Stimulated activated memory B cell treated with anti-CD40 and anti-IgM and Interleukin-4, amounts not matched to agents 10 μg/mL and 1 μg/mL and 100 μg/mL, for 72 hours (primary cell): ENCODE measurements around the gene NRXN3.

ENCODE experiments used
- ATAC-seq: fragments of 150-1000 bp; cut with Tn5 transposase; 2 replicates; pipeline ENCODE4 v1.10.0; 2021
- H3K27ac Mint-ChIP-seq: one replicate; pipeline ENCODE4 v1.8.0; 2022; ENCODE audit warnings: mild to moderate bottlenecking, mixed read lengths
- H3K27me3 Mint-ChIP-seq: one replicate; pipeline ENCODE4 v1.8.0; 2022; ENCODE audit warnings: mixed read lengths
- H3K36me3 Mint-ChIP-seq: one replicate; pipeline ENCODE4 v1.8.0; 2022; ENCODE audit warnings: mixed read lengths
- H3K4me1 Mint-ChIP-seq: one replicate; pipeline ENCODE4 v1.8.0; 2022; ENCODE audit warnings: mixed read lengths
- H3K4me3 Mint-ChIP-seq: one replicate; pipeline ENCODE4 v1.8.0; 2022; ENCODE audit warnings: mild to moderate bottlenecking, moderate library complexity, mixed read lengths
- H3K9me3 Mint-ChIP-seq: one replicate; pipeline ENCODE4 v1.8.0; 2022; ENCODE audit warnings: mixed read lengths

The NRXN3 gene

DNA sequence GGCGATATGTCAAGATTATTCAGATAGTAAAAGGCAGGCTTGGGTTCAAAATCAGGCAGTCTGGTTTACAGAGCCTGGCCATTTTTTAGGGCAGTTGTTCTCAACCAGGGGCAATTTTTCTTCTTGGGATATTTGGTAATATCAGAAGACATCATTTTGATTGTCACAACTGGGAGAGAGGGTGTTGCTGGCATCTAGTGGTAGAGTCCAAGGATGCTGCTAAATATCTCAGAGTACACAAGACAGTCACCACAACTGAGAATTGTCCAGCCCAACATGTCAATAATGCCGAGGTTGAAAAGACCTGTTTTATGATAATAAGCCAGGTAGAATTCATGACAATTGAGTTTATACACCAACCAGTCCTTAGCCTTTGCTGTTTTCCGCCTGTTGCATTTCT, 733.9 kb downstream of the NRXN3 start:
- Mint-ChIP-seq H3K9me3 (peaks cover 7% of the 10 kb centered on the region), H3K27me3 (peaks cover 8% of the 10 kb centered on the region), H3K4me1 (no peaks in the 10 kb centered on the region), H3K36me3 (no peaks in the 10 kb centered on the region), H3K4me3 (no peak overlapping the region), H3K27ac (no peak overlapping the region)
- no peak for ATAC-seq

DNA sequence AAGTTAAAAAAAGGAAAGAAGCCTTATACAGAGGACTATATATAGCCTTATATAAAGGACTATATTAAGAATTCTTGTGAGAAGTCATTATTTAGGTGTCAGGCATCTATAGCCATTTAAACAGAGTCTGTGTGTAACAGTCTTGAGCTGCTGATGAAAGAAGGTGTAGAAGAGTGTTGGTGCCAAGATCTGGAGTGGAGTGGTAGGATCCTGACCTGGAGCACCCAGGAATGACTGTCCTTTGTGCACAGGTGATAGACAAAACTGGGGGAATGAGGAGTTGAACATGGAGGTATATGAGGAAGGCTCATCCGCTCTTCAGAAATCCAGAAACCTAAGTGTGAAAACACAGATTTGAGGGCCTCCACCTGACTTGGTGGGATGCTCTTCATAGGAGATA, 747.3 kb downstream of the NRXN3 start:
- no peaks in the 10 kb centered on the region for H3K4me1 Mint-ChIP-seq
- no peaks in the 10 kb centered on the region for H3K36me3 Mint-ChIP-seq
- H3K27me3 Mint-ChIP-seq, result peaks cover 14% of the 10 kb centered on the region
- no peak overlapping the region for H3K4me3 Mint-ChIP-seq
- ATAC-seq, result no peak
- H3K27ac Mint-ChIP-seq, result no peak overlapping the region
- H3K9me3 Mint-ChIP-seq, result peaks cover 2% of the 10 kb centered on the region

DNA sequence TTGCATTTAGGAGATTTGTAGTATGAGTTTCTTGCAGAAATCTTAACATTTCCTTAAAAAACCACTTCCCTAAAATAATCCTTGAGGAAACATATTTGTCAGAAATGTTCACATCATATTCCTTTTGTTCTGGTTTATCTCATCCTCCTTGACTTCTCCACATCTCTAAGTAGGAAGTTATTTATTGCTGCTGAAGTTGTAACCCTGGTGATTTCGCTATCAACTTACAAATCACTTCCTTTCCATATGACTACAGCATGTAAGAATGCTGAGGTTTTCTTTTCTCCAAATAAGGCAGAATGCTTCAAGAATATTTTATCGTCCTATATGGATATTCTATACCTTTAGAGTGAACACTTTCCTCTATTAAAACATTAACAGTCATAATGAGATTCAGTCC, 751.7 kb downstream of the NRXN3 start:
- Mint-ChIP-seq H3K4me3 (no peak overlapping the region), H3K36me3 (no peaks in the 10 kb centered on the region), H3K9me3 (peaks cover 2% of the 10 kb centered on the region), H3K27ac (no peak overlapping the region), H3K4me1 (no peaks in the 10 kb centered on the region), H3K27me3 (no peaks in the 10 kb centered on the region)
- no peak for ATAC-seq

DNA sequence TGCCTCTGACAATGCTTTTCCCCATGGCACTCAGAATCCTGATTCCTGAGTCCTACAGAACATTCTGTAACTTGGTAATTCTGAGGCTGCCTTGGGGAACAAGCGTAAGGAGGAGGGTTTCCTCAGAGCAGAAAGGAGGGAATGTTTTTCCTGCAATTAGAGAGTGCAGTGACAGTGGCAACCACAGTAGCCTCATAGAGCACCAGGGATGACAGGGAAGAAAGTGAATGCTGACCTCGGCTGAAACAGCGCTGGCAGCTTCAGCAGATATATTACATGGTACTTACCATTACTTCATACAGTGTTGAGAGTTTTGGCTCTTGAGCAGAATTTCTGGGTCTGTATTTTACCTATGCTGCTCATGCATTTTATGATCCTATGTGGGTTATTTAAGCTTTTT, 757.1 kb downstream of the NRXN3 start:
- no peak for ATAC-seq
- H3K27ac Mint-ChIP-seq, result no peak overlapping the region
- no peaks in the 10 kb centered on the region for H3K4me1 Mint-ChIP-seq
- no peaks in the 10 kb centered on the region for H3K27me3 Mint-ChIP-seq
- H3K4me3 Mint-ChIP-seq, result no peak overlapping the region
- no peaks in the 10 kb centered on the region for H3K36me3 Mint-ChIP-seq
- peaks cover 4% of the 10 kb centered on the region for H3K9me3 Mint-ChIP-seq

DNA sequence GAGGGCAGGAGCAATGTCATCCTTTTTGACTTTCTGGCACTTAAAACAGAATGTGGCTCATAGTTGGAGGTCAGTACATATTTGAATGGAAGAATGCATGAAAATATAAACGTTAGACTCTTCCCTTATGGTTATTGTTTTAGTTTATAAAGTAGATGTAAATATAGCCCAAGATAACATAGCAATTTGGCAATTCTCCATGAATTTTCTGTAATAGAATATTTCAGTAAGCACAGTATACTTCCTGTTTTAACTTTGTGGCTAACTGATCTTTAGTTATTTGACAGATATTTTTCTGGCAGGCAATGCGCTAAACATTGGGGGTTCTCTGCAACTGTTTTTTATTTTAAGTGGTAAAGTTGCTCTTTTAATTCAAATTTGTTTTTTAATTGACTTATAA, 763.0 kb downstream of the NRXN3 start:
- no peaks in the 10 kb centered on the region for H3K36me3 Mint-ChIP-seq
- H3K4me1 Mint-ChIP-seq, result no peaks in the 10 kb centered on the region
- no peak overlapping the region for H3K27ac Mint-ChIP-seq
- H3K9me3 Mint-ChIP-seq, result peaks cover 4% of the 10 kb centered on the region
- no peak for ATAC-seq
- H3K27me3 Mint-ChIP-seq, result no peaks in the 10 kb centered on the region
- no peak overlapping the region for H3K4me3 Mint-ChIP-seq

DNA sequence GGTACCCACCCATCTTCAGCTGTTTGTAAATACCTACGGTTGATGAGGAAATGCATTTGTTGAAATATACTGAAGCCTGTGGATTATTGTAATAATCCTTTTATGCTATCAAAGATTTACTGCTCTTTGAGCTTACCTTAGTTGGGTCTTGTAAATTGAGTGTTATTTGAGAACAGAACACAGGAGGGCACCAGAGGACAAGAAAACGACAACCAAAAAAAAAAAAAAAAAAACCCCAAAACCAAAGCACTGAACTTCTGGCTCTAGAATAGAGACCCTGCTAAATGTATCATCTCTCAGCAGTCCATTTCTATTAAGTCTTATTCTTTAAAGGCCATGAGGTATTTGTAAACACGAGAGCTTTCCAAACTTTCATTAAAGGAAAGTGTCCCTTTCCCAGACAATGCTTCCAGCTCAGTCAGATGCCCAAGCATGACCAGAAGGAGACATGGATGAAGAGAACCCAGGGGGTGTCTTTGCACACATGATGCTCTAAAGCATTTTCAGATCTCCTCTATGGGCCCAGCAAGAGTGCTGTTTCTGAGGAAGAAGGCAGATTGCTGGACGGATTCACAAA, 763.9 kb downstream of the NRXN3 start:
- ATAC-seq, result no peak

DNA sequence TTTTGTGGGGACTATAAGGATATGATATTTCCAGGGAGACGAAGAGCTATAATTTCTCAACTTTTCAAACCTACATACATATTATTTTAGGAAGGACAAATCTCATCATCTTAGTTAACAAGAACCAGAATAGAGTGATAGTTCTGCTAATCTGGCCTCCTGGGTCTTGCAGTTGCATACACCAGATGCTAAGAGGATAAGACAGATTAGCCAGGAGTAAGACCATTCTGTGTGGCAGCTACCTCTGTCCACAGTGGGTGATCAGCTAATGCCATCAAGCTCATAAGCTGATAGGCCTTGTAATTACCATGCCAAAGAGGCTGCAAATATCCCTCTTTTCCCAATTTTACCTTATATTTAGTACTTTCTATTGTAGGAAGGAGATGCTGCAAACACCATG, 776.8 kb downstream of the NRXN3 start:
- Mint-ChIP-seq H3K4me3 (no peak overlapping the region), H3K9me3 (no peaks in the 10 kb centered on the region), H3K36me3 (no peaks in the 10 kb centered on the region), H3K4me1 (no peaks in the 10 kb centered on the region), H3K27me3 (peaks cover 10% of the 10 kb centered on the region), H3K27ac (no peak overlapping the region)
- no peak for ATAC-seq

More for the DNA sequence above, 763.9 kb downstream of the NRXN3 start:
- Mint-ChIP-seq H3K9me3 (peaks cover 4% of the 10 kb centered on the region), H3K4me3 (no peak overlapping the region), H3K27me3 (no peaks in the 10 kb centered on the region), H3K36me3 (no peaks in the 10 kb centered on the region), H3K27ac (no peak overlapping the region), H3K4me1 (no peaks in the 10 kb centered on the region)

DNA sequence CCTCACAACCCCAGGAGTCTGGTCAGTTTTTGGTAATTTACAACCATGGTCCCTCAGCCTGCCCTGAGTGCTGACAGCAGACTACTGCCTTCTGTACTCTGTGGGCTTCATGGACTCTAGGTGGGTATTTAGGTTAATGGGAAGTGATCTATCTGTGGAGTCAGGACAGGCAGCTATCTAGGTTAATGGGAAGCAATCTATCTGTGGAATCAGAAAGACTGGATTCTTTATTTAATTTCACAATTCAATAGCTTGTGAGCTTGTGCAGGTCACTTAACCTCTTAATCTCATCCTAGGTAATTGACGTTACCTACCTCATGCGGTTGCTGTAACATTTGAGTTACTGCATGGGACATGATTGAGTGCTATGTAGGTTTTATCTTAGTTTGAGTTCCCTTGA, 777.5 kb downstream of the NRXN3 start:
- Mint-ChIP-seq H3K4me3 (no peak overlapping the region), H3K27me3 (peaks cover 2% of the 10 kb centered on the region), H3K9me3 (no peaks in the 10 kb centered on the region), H3K27ac (no peak overlapping the region), H3K36me3 (no peaks in the 10 kb centered on the region), H3K4me1 (no peaks in the 10 kb centered on the region)
- ATAC-seq, result no peak

DNA sequence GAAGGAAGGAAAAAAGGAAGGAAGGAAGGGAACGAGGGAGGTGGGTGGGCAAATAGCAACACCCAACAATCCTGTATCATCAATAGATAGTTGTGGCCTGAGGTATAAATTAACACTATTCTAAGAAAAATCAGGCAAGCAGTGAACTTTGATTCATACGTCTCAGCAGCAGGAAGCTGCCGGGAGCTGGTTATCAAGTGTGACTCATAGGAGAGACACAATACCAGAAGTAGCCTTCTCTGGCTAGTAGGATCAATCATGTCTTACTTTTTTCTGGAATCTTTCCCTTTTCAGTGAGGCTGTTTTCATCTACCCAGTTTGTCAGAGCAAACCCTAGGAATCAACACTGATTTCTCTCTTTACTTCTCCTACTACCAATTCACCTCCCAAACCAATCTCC, 780.5 kb downstream of the NRXN3 start:
- no peaks in the 10 kb centered on the region for H3K36me3 Mint-ChIP-seq
- no peaks in the 10 kb centered on the region for H3K4me1 Mint-ChIP-seq
- no peak overlapping the region for H3K27ac Mint-ChIP-seq
- no peak for ATAC-seq
- no peaks in the 10 kb centered on the region for H3K9me3 Mint-ChIP-seq
- H3K4me3 Mint-ChIP-seq, result no peak overlapping the region
- no peaks in the 10 kb centered on the region for H3K27me3 Mint-ChIP-seq

DNA sequence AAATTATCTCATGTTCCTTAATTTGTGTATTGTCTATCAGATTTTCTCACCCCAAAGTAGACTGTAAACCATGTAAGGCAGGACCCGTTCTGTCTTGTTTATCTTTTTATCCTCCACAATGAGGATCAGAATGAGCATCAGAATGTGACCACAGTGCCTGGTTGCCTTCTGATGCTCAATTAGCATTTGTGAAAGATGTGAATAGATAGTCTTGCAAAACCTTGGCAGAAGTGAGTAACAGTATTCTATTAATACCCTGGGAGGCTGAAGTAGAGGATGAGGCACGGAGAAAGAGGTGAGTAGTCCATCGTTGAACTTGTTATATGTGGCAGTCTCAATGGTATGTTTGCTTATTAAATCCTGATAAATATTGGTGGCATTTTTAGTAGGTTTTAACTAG, 781.4 kb downstream of the NRXN3 start:
- Mint-ChIP-seq H3K9me3 (no peaks in the 10 kb centered on the region), H3K4me3 (no peak overlapping the region), H3K27me3 (no peaks in the 10 kb centered on the region), H3K4me1 (no peaks in the 10 kb centered on the region), H3K27ac (no peak overlapping the region), H3K36me3 (no peaks in the 10 kb centered on the region)
- ATAC-seq, result no peak

DNA sequence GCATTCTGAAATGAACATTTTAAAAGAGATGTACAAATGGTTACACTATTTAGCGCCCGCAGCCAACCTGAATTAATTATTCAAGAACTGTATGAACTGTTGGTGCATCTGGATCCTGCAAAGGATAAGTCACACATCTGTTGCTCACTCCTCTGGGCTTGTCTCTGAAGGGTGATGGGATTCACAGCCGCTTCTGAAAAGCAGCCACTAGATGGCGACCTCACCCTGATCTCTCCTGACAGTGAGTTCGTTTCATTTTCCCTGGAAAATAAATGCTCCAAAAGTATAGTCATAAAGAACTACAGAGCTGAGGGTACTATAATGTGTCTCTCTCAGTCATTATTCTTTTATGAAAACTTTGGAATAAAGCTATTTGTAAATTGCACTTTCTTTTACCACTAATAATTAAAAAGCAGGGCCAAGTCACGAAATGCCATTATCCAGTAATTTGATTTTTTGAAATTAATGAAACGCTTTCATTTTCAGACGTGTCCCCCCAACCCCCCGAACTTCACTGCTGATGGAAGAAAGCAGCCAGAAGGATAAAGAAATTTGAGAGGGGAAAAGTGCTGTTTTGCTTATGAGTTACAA, 789.6 kb downstream of the NRXN3 start:
- no peaks in the 10 kb centered on the region for H3K36me3 Mint-ChIP-seq
- no peaks in the 10 kb centered on the region for H3K4me1 Mint-ChIP-seq
- no peak overlapping the region for H3K27ac Mint-ChIP-seq
- no peaks in the 10 kb centered on the region for H3K27me3 Mint-ChIP-seq
- H3K4me3 Mint-ChIP-seq, result no peak overlapping the region
- H3K9me3 Mint-ChIP-seq, result no peaks in the 10 kb centered on the region
- ATAC-seq, result no peak

DNA sequence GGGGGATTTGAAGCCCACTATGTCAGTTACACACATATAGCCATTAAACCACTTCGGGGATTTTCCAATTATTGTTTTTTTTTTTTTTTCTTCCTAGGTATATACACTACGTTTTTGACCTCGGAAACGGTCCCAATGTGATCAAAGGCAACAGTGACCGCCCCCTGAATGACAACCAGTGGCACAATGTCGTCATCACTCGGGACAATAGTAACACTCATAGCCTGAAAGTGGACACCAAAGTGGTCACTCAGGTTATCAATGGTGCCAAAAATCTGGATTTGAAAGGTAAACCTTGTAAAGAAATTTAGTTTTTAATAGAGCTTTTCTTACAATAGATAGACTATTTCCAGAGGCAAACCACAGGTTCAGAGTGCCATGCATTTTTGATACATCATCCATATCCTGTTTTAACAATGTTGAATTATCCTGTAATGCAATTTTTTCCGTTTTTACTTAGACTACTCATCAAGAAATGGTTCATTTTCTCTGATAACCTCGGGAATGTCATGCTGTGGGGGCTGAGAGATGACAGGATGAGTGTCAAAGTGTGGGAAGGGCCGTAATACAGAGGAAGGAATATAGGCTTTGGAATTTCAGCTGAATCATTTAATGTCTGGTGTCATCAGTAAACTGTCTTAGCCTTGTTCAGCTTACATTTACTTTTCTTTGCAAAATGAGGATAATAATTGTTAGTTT, 797.1 kb downstream of the NRXN3 start:
- Mint-ChIP-seq H3K27me3 (no peaks in the 10 kb centered on the region), H3K27ac (no peak overlapping the region), H3K9me3 (no peaks in the 10 kb centered on the region), H3K36me3 (no peaks in the 10 kb centered on the region), H3K4me3 (no peak overlapping the region), H3K4me1 (no peaks in the 10 kb centered on the region)
- no peak for ATAC-seq

DNA sequence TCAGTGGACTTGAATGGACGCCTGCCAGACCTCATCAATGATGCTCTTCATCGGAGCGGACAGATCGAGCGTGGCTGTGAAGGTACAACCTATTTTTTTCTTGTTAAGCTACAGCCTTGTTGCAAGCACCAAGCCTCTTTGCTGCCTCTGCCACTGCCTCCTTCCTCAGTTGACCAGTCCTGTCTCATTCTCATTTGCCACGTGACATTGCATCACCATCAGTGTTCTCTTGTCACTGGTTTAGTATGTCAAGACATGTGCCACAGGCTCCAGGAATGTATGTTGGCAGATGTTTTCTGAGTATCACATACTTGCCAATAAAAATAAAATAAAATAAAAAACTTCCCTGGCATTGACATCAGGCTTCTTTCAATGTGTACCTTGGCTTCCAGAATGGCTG, 798.1 kb downstream of the NRXN3 start:
- Mint-ChIP-seq H3K4me1 (no peaks in the 10 kb centered on the region), H3K4me3 (no peak overlapping the region), H3K36me3 (no peaks in the 10 kb centered on the region), H3K9me3 (no peaks in the 10 kb centered on the region), H3K27me3 (no peaks in the 10 kb centered on the region), H3K27ac (no peak overlapping the region)
- no peak for ATAC-seq

DNA sequence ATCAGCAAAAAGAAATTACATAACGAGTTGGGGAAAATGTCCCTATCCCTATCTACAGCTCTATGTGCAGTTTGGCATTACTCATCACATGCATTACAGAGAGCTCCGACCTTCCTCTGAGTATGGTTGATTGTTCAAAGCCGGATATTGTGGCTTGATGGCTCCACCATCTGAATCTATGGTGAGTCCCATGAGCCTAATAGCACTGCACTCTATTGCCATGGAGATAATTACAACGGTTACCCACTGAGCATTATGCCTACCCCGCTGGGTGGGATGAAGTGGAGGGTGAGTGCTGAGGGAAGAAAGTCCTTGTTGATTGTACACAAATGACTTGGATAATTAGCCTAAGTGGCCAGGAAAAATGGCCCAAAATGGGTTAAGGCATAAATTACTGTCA, 800.5 kb downstream of the NRXN3 start:
- no peak for ATAC-seq
- Mint-ChIP-seq H3K4me1 (no peaks in the 10 kb centered on the region), H3K36me3 (no peaks in the 10 kb centered on the region), H3K27ac (no peak overlapping the region), H3K4me3 (no peak overlapping the region), H3K9me3 (no peaks in the 10 kb centered on the region), H3K27me3 (no peaks in the 10 kb centered on the region)

DNA sequence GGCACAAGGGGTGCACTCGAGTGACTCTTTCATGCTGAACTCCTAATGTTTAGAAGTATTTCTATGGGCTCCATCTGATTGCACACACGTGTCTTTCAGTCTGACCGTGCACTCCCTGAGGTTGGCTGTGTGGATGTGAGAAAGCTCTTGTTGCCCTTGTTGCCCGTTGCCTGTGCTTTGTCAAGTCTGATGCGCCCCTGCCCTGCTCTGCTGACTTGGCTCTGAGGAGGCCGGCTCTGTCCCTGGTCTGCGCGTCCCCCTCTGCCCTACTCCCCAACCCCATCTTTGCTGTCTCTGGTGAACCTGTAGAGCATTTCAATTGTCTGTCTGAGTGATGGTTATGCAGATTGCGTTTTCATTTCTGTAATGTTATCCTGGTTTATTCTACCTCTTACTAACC, 802.3 kb downstream of the NRXN3 start:
- no peak for ATAC-seq
- Mint-ChIP-seq H3K27me3 (no peaks in the 10 kb centered on the region), H3K9me3 (no peaks in the 10 kb centered on the region), H3K27ac (no peak overlapping the region), H3K4me3 (no peak overlapping the region), H3K4me1 (no peaks in the 10 kb centered on the region), H3K36me3 (no peaks in the 10 kb centered on the region)

DNA sequence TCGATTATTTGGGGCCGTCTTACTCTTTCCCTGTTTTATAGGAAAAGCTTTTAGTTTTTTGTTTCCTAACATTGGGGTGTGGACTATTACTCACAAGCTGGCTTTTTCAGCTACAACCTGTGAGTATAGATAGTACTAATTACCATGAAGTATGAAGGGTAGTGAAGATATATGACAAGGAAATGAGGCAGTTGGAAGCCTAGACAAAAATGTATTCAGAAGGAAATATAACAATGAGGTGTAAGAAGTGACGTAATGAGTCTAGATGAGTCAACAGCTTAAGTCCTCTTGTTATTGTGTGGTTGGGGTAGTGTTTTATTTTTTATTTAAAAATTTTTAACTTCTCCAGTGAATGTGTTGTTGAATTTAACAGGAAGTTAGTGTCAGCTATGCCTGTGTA, 804.5 kb downstream of the NRXN3 start:
- Mint-ChIP-seq H3K4me1 (no peaks in the 10 kb centered on the region), H3K36me3 (no peaks in the 10 kb centered on the region), H3K27ac (no peak overlapping the region), H3K9me3 (no peaks in the 10 kb centered on the region), H3K27me3 (no peaks in the 10 kb centered on the region), H3K4me3 (no peak overlapping the region)
- ATAC-seq, result no peak
